AG04450 (cell line): ENCODE measurements around the gene ATP2B3. TPM values are rescaled to one million over a fixed set of nuclear protein-coding genes. Genes with fewer than 3 reads are reported as not detected.

Source experiments
- CTCF ChIA-PET: fragments of 300-600, 350-600 bp; formaldehyde crosslinking; extraction: SDS; loops from one replicate; lab custom pipeline; 2022; ENCODE audit warnings: antibody characterized with exemption, inconsistent platforms; lab: Charles Lee
- POLR2A ChIA-PET: fragments of 350-600 bp; formaldehyde crosslinking; extraction: SDS; loops from one replicate; lab custom pipeline; 2021; ENCODE audit warnings: antibody characterized with exemption, inconsistent platforms; lab: Yijun Ruan, JAX
- DNase-seq: peaks from one replicate; pipeline ENCODE4 v3.0.0-alpha.2; 2011; ENCODE audit warnings: low read depth, low spot score
- H3K27ac ChIP-seq: one replicate; pipeline ENCODE4 v1.5.1; 2012; ENCODE audit warnings: low read depth, low read length, control low read depth
- H3K27me3 ChIP-seq: one replicate; pipeline ENCODE4 v1.6.0; 2012; ENCODE audit warnings: low read length; ENCODE audit not compliant: control insufficient read depth, insufficient read depth
- H3K4me3 ChIP-seq: 2 replicates; pipeline ENCODE4 v1.5.1; 2011; ENCODE audit warnings: mild to moderate bottlenecking, low read depth, low read length, control low read depth
- H3K9me3 ChIP-seq: 2 replicates; pipeline ENCODE4 v1.5.1; 2012; ENCODE audit warnings: low read length; ENCODE audit not compliant: control insufficient read depth, insufficient read depth
- CTCF ChIP-seq: IDR thresholded peaks from 2 replicates; pipeline ENCODE4 v1.5.1; 2011; ENCODE audit warnings: low read depth, low read length, control low read depth, inconsistent platforms
- polyA plus RNA-seq: library from polyadenylated mRNA; depleted of rRNA; stranded (reverse); fragments of >200 nt; gene quantifications from 2 replicates; pipeline ENCODE4 v1.2.3, GENCODE V29; 2011

The ATP2B3 gene
- polyA plus RNA-seq, 1 experiment: 0.01 TPM

DNA sequence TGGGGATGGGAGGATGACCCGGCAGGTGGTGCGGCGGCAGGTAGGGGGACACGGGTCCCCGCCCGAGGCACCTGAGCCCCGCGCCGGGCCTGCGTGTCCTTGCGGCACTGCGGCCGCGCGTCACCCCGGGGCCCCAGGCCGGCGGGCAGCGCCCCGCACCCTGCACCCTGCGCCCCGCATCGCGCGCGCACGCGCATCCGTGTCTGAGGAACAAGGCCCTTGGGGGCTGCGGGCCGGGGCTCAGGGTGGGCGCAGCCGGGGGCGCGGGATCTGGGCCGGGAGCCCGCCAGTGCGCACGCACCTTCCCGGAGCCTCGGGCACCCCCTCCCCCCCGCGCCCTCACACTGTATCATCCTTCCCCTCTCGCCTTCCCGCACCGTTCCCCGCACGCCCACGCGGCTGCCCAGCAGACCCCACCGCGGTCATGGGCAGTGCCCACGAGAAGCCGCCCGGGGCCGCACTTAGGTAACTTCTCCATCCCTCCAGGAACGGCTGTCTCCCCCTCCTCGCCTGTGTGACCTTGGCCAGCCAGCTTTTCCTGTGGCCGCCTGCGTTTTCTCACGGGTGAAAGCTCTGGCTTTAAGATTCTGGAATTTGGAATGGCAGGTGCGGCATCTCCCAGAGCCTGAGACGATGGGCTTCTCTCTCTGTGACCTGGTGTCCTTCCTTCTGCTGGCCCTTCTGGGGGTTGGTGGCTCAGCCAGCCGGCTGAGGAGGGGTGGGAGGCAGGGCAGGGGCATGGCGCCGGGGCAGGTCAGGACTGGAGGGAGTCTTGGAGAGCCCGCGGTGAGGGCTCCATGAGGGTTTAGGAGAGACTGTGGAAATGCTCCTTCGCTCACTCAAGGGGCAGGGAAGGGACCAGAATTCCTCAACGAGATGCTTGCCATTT is 748 bp downstream of the ATP2B3 start:
- Histone ChIP-seq H3K27me3 (peaks cover 12% of the 10 kb centered on the region), H3K27ac (no peak overlapping the region), H3K4me3 (no peak overlapping the region), H3K9me3 (no peaks in the 10 kb centered on the region)
- no peak for TF ChIP-seq CTCF
- no peak for DNase-seq
- POLR2A ChIA-PET: no interaction called here
- CTCF ChIA-PET: no interaction called here

DNA sequence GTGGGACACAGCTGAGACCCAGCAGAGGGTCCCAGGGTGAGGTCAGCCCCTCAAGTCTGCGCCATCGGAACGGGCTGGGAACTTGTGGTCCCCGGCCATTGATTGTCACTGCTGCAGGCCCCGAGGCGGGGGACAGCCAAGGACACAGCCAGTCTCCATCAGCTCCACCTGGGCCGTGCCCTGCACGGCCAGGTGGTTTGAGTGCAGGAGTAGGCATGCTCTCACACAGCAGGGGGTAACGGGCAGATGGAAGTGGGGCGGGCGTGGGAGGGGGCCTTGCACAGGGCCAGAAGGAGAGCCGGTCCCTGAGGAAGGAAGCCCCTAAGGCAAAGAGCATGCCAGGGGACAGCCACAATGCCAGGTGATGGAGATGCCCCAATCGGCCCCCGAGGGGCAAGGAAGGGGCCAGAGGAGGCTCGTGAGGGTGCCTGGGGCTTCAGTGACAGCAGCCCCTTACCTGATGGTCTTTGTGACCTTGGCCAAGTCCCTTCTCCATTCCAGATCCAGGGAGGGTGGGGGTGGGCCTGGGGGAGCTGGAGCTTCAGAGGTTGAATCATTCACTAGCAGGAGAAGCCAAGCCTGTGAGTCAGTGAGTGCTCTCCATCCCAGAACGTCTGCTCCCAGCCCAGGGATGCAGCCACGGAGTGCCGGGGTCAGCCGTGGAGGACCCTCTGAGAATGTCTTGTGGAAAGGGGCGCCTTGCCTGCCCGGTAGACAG is 2.3 kb downstream of the ATP2B3 start:
- no peak for DNase-seq
- no peaks in the 10 kb centered on the region for H3K9me3 ChIP-seq
- peaks cover 12% of the 10 kb centered on the region for H3K27me3 ChIP-seq
- H3K4me3 ChIP-seq: no peak overlapping the region
- TF ChIP-seq CTCF: no peak
- POLR2A ChIA-PET: no interaction called here
- H3K27ac ChIP-seq: no peak overlapping the region
- CTCF ChIA-PET: interaction anchor here (0.6 kb wide), 1 partner anchor 16 kb away, joined by 3 read pairs; no protein-coding TSS in a partner anchor

GRCh38 chrX:153520287-153520917 is 3.0 kb downstream of the ATP2B3 start:
- H3K9me3 ChIP-seq: no peaks in the 10 kb centered on the region
- no peak for TF ChIP-seq CTCF
- no peak overlapping the region for H3K4me3 ChIP-seq
- no peak overlapping the region for H3K27ac ChIP-seq
- no peak for DNase-seq
- POLR2A ChIA-PET: no interaction called here
- H3K27me3 ChIP-seq: peaks cover 12% of the 10 kb centered on the region
- CTCF ChIA-PET: interaction anchor here (0.6 kb wide), 1 partner anchor 17 kb away, joined by 3 read pairs; no protein-coding TSS in a partner anchor

GRCh38 chrX:153521034-153521433 is 3.6 kb downstream of the ATP2B3 start:
- no peaks in the 10 kb centered on the region for H3K9me3 ChIP-seq
- POLR2A ChIA-PET: no interaction called here
- H3K27ac ChIP-seq: no peak overlapping the region
- DNase-seq: no peak
- TF ChIP-seq CTCF: no peak
- CTCF ChIA-PET: no interaction called here
- no peak overlapping the region for H3K4me3 ChIP-seq
- H3K27me3 ChIP-seq: peaks cover 16% of the 10 kb centered on the region

DNA sequence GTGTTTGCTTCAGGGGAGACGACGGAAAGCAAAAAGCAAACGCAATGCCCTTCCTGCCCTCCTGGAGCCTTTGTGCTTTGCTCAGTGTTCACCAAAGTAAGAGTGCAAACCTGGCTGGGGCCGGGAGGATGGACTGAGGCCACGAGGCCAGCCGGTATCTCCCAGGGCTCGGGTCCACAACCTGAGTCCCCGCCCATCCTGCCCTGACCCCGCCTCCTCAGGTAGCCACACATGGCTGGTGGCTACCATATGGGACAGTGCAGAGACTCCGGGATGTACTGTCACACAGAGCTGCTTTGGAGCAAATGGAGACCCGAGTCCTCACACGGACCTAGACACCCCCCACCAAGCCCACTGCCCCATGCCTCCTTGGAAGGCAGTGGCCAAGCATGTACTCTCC is 4.8 kb downstream of the ATP2B3 start:
- Histone ChIP-seq H3K27me3 (peaks cover 12% of the 10 kb centered on the region), H3K4me3 (no peak overlapping the region), H3K27ac (no peak overlapping the region), H3K9me3 (no peaks in the 10 kb centered on the region)
- TF ChIP-seq CTCF: no peak
- POLR2A ChIA-PET: no interaction called here
- CTCF ChIA-PET: no interaction called here
- DNase-seq: no peak
